Measurements from ENCODE around the gene ATP8B4. TPM values are rescaled to one million over a fixed set of nuclear protein-coding genes. Genes with fewer than 3 reads are reported as not detected.

ATP8B4 gene
- total and polyA plus RNA-seq, 4 donors: 3.6 to 37.1 (median 6.3) TPM

GRCh38 chr15:49842031-49842730 is 276.9 kb downstream of the ATP8B4 start:
- no peaks in the 10 kb centered on the region for H3K36me3 ChIP-seq (ENCODE audit: control insufficient read depth, insufficient read depth, low read length)
- no peak overlapping the region for H3K4me3 ChIP-seq (ENCODE audit: low read depth, low read length)
- H3K4me1 ChIP-seq (ENCODE audit: control insufficient read depth, insufficient read depth, low read length): no peaks in the 10 kb centered on the region
- no peak overlapping the region for H3K27ac ChIP-seq (ENCODE audit: low read depth, low read length)
- no peaks in the 10 kb centered on the region for H3K9me3 ChIP-seq (ENCODE audit: control insufficient read depth, insufficient read depth, low read length)
- 70% methylated on average over 2 of the region's 4 CpGs for WGBS (ENCODE audit: insufficient coverage)
- DNase-seq (ENCODE audit: low read depth in 4 of 6, low spot score in 6 of 6): no peak
- H3K27me3 ChIP-seq (ENCODE audit: control insufficient read depth, insufficient read depth, low read length): no peaks in the 10 kb centered on the region

GRCh38 chr15:49832511-49832910 is 286.5 kb downstream of the ATP8B4 start:
- no peaks in the 10 kb centered on the region for H3K27me3 ChIP-seq (ENCODE audit: control insufficient read depth, insufficient read depth, low read length)
- no peaks in the 10 kb centered on the region for H3K36me3 ChIP-seq (ENCODE audit: control insufficient read depth, insufficient read depth, low read length)
- H3K4me1 ChIP-seq (ENCODE audit: control insufficient read depth, insufficient read depth, low read length): no peaks in the 10 kb centered on the region
- 51% methylated on average over 4 of the region's 8 CpGs for WGBS (ENCODE audit: insufficient coverage)
- no peaks in the 10 kb centered on the region for H3K9me3 ChIP-seq (ENCODE audit: control insufficient read depth, insufficient read depth, low read length)
- H3K27ac ChIP-seq (ENCODE audit: low read depth, low read length): no peak overlapping the region
- DNase-seq (ENCODE audit: low read depth in 4 of 6, low spot score in 6 of 6): no peak
- no peak overlapping the region for H3K4me3 ChIP-seq (ENCODE audit: low read depth, low read length)

- no peak overlapping the region for H3K4me3 ChIP-seq (ENCODE audit: low read depth, low read length)
- no peaks in the 10 kb centered on the region for H3K9me3 ChIP-seq (ENCODE audit: control insufficient read depth, insufficient read depth, low read length)
- H3K27me3 ChIP-seq (ENCODE audit: control insufficient read depth, insufficient read depth, low read length): no peaks in the 10 kb centered on the region
- no peak for DNase-seq (ENCODE audit: low read depth in 4 of 6, low spot score in 6 of 6)
- 72% methylated on average over 2 of the region's 5 CpGs for WGBS (ENCODE audit: insufficient coverage)
- no peaks in the 10 kb centered on the region for H3K36me3 ChIP-seq (ENCODE audit: control insufficient read depth, insufficient read depth, low read length)
- no peak overlapping the region for H3K27ac ChIP-seq (ENCODE audit: low read depth, low read length)
- H3K4me1 ChIP-seq (ENCODE audit: control insufficient read depth, insufficient read depth, low read length): no peaks in the 10 kb centered on the region
Measured at GRCh38 chr15:49831206-49831965, 287.6 kb downstream of the ATP8B4 start.

- no peaks in the 10 kb centered on the region for H3K4me1 ChIP-seq (ENCODE audit: control insufficient read depth, insufficient read depth, low read length)
Measured at GRCh38 chr15:49830391-49830790, 288.6 kb downstream of the ATP8B4 start.

GRCh38 chr15:49827311-49827710 is 291.7 kb downstream of the ATP8B4 start:
- WGBS (ENCODE audit: insufficient coverage): no CpG with 5 or more reads among the region's 1 CpG
- H3K4me3 ChIP-seq (ENCODE audit: low read depth, low read length): no peak overlapping the region
- H3K27me3 ChIP-seq (ENCODE audit: control insufficient read depth, insufficient read depth, low read length): no peaks in the 10 kb centered on the region
- no peak for DNase-seq (ENCODE audit: low read depth in 4 of 6, low spot score in 6 of 6)
- H3K4me1 ChIP-seq (ENCODE audit: control insufficient read depth, insufficient read depth, low read length): no peaks in the 10 kb centered on the region
- H3K27ac ChIP-seq (ENCODE audit: low read depth, low read length): no peak overlapping the region
- H3K36me3 ChIP-seq (ENCODE audit: control insufficient read depth, insufficient read depth, low read length): no peaks in the 10 kb centered on the region
- no peaks in the 10 kb centered on the region for H3K9me3 ChIP-seq (ENCODE audit: control insufficient read depth, insufficient read depth, low read length)

More at GRCh38 chr15:49830391-49830790, 288.6 kb downstream of the ATP8B4 start:
- Histone ChIP-seq H3K9me3 (ENCODE audit: control insufficient read depth, insufficient read depth, low read length) (no peaks in the 10 kb centered on the region), H3K4me3 (ENCODE audit: low read depth, low read length) (no peak overlapping the region), H3K36me3 (ENCODE audit: control insufficient read depth, insufficient read depth, low read length) (no peaks in the 10 kb centered on the region), H3K27ac (ENCODE audit: low read depth, low read length) (no peak overlapping the region), H3K27me3 (ENCODE audit: control insufficient read depth, insufficient read depth, low read length) (no peaks in the 10 kb centered on the region)
- no peak for DNase-seq (ENCODE audit: low read depth in 4 of 6, low spot score in 6 of 6)
- no CpG with 5 or more reads among the region's 3 CpGs for WGBS (ENCODE audit: insufficient coverage)

GRCh38 chr15:49826640-49827234 is 292.3 kb downstream of the ATP8B4 start:
- DNase-seq (ENCODE audit: low read depth in 4 of 6, low spot score in 6 of 6): peak in 1 of 6 donors; percentile 19

GRCh38 chr15:49824775-49825099 is 294.3 kb downstream of the ATP8B4 start:
- Histone ChIP-seq H3K9me3 (ENCODE audit: control insufficient read depth, insufficient read depth, low read length) (no peaks in the 10 kb centered on the region), H3K27me3 (ENCODE audit: control insufficient read depth, insufficient read depth, low read length) (no peaks in the 10 kb centered on the region), H3K4me1 (ENCODE audit: control insufficient read depth, insufficient read depth, low read length) (no peaks in the 10 kb centered on the region), H3K4me3 (ENCODE audit: low read depth, low read length) (no peak overlapping the region), H3K36me3 (ENCODE audit: control insufficient read depth, insufficient read depth, low read length) (no peaks in the 10 kb centered on the region), H3K27ac (ENCODE audit: low read depth, low read length) (no peak overlapping the region)
- no peak for DNase-seq (ENCODE audit: low read depth in 4 of 6, low spot score in 6 of 6)

More at GRCh38 chr15:49826640-49827234, 292.3 kb downstream of the ATP8B4 start:
- Histone ChIP-seq H3K36me3 (ENCODE audit: control insufficient read depth, insufficient read depth, low read length) (no peaks in the 10 kb centered on the region), H3K27me3 (ENCODE audit: control insufficient read depth, insufficient read depth, low read length) (no peaks in the 10 kb centered on the region), H3K9me3 (ENCODE audit: control insufficient read depth, insufficient read depth, low read length) (no peaks in the 10 kb centered on the region), H3K27ac (ENCODE audit: low read depth, low read length) (no peak overlapping the region), H3K4me1 (ENCODE audit: control insufficient read depth, insufficient read depth, low read length) (no peaks in the 10 kb centered on the region), H3K4me3 (ENCODE audit: low read depth, low read length) (no peak overlapping the region)

- no peaks in the 10 kb centered on the region for H3K9me3 ChIP-seq (ENCODE audit: control insufficient read depth, insufficient read depth, low read length)
- H3K27ac ChIP-seq (ENCODE audit: low read depth, low read length): no peak overlapping the region
- 95% methylated on average over 4 of the region's 5 CpGs for WGBS (ENCODE audit: insufficient coverage)
- H3K4me1 ChIP-seq (ENCODE audit: control insufficient read depth, insufficient read depth, low read length): no peaks in the 10 kb centered on the region
- no peak overlapping the region for H3K4me3 ChIP-seq (ENCODE audit: low read depth, low read length)
- DNase-seq (ENCODE audit: low read depth in 4 of 6, low spot score in 6 of 6): no peak
- no peaks in the 10 kb centered on the region for H3K36me3 ChIP-seq (ENCODE audit: control insufficient read depth, insufficient read depth, low read length)
- H3K27me3 ChIP-seq (ENCODE audit: control insufficient read depth, insufficient read depth, low read length): no peaks in the 10 kb centered on the region
Measured at GRCh38 chr15:49823987-49824774, 294.9 kb downstream of the ATP8B4 start.

- no CpG with 5 or more reads among the region's 2 CpGs for WGBS (ENCODE audit: insufficient coverage)
- Histone ChIP-seq H3K9me3 (ENCODE audit: control insufficient read depth, insufficient read depth, low read length) (no peaks in the 10 kb centered on the region), H3K27me3 (ENCODE audit: control insufficient read depth, insufficient read depth, low read length) (no peaks in the 10 kb centered on the region), H3K4me3 (ENCODE audit: low read depth, low read length) (no peak overlapping the region), H3K4me1 (ENCODE audit: control insufficient read depth, insufficient read depth, low read length) (no peaks in the 10 kb centered on the region), H3K36me3 (ENCODE audit: control insufficient read depth, insufficient read depth, low read length) (no peaks in the 10 kb centered on the region), H3K27ac (ENCODE audit: low read depth, low read length) (no peak overlapping the region)
- DNase-seq (ENCODE audit: low read depth in 4 of 6, low spot score in 6 of 6): no peak
Measured at GRCh38 chr15:49817100-49817499, 301.9 kb downstream of the ATP8B4 start.

Measured in spinal cord (tissue), 10 donors.